HG03097 (cell line): ENCODE measurements around the gene MEG3.

Experiments used
- ATAC-seq: cut with Tn5 transposase; IDR thresholded peaks from one replicate; pipeline ENCODE4 v1.9.1; 2021; ENCODE audit not compliant: unreplicated experiment, low FRiP score

The MEG3 gene

GRCh38 chr14:100862277-100862676 lies 36.4 kb downstream of the MEG3 start:
- ATAC-seq = no peak

- no peak for ATAC-seq
Measured at GRCh38 chr14:100862793-100863192, 36.9 kb downstream of the MEG3 start.

GRCh38 chr14:100864206-100864605 lies 38.3 kb downstream of the MEG3 start:
- ATAC-seq = no peak

GRCh38 chr14:100864960-100865681 lies 39.2 kb downstream of the MEG3 start:
- no peak for ATAC-seq

GRCh38 chr14:100865682-100866591 lies 40.0 kb downstream of the MEG3 start:
- no peak for ATAC-seq

- no peak for ATAC-seq
Measured at GRCh38 chr14:100866666-100867630, 41.0 kb downstream of the MEG3 start.

GRCh38 chr14:100867631-100868315 lies 41.9 kb downstream of the MEG3 start:
- no peak for ATAC-seq

- ATAC-seq = no peak
Measured at GRCh38 chr14:100868621-100869370, 42.9 kb downstream of the MEG3 start.

- ATAC-seq = no peak
Measured at GRCh38 chr14:100871234-100872186, 45.6 kb downstream of the MEG3 start.

GRCh38 chr14:100872259-100873095 lies 46.6 kb downstream of the MEG3 start:
- ATAC-seq = no peak

GRCh38 chr14:100873096-100873482 lies 47.2 kb downstream of the MEG3 start:
- ATAC-seq = no peak

GRCh38 chr14:100874051-100874410 lies 48.1 kb downstream of the MEG3 start:
- no peak for ATAC-seq

- ATAC-seq = no peak
Measured at GRCh38 chr14:100874411-100875091, 48.6 kb downstream of the MEG3 start.

- no peak for ATAC-seq
Measured at GRCh38 chr14:100875126-100875525, 49.2 kb downstream of the MEG3 start.

GRCh38 chr14:100875861-100876590 lies 50.1 kb downstream of the MEG3 start:
- ATAC-seq = no peak
